Tibial nerve (tissue), 4 donors: Measurements from ENCODE around the gene SUFU. TPM values are rescaled to one million over a fixed set of nuclear protein-coding genes. Genes with fewer than 3 reads are reported as not detected.

Experiments
- DNase-seq, 2 donors: peaks; one replicate each; pipeline ENCODE4 v3.0.0-alpha.2; 2019; ENCODE audit warnings: low spot score in 2 of 2
- H3K27ac ChIP-seq, 4 donors: fragments of 200-600 bp; sonication (generic) in 3 of 4; one replicate each; pipeline ENCODE4 v1.5.1; 2017 to 2019; ENCODE audit warnings: mild to moderate bottlenecking in 1 of 4
- H3K27me3 ChIP-seq, 2 donors: fragments of 200-600 bp; sonication (generic) in 1 of 2; one replicate each; pipeline versions ENCODE4 v1.5.1 to v1.6.0; 2017 to 2019
- H3K36me3 ChIP-seq, 3 donors: fragments of 200-600 bp; sonication (generic); one replicate each; pipeline ENCODE4 v1.5.1; 2018 to 2019
- H3K4me1 ChIP-seq, 4 donors: fragments of 200-600 bp; sonication (generic) in 3 of 4; one replicate each; pipeline ENCODE4 v1.5.1; 2017 to 2019
- H3K4me3 ChIP-seq, 4 donors: fragments of 200-600 bp; sonication (generic) in 3 of 4; one replicate each; pipeline ENCODE4 v1.5.1; 2017 to 2019; ENCODE audit warnings: mild to moderate bottlenecking in 1 of 4, moderate library complexity in 1 of 4
- H3K9me3 ChIP-seq, 4 donors: fragments of 200-600 bp; sonication (generic) in 3 of 4; one replicate each; pipeline ENCODE4 v1.5.1; 2017 to 2019
- EP300 ChIP-seq, 2 donors: sonication (generic); formaldehyde crosslinking; IDR thresholded peaks; one replicate each; pipeline ENCODE4 v1.6.1; 2017; ENCODE audit warnings: antibody characterized with exemption in 2 of 2, mild to moderate bottlenecking in 1 of 2
- POLR2A ChIP-seq, 2 donors: fragments of 450-650 bp; IDR thresholded peaks; one replicate each; pipeline ENCODE4 v1.6.1; 2017; ENCODE audit warnings: antibody characterized with exemption in 2 of 2, mild to moderate bottlenecking in 2 of 2, moderate library complexity in 2 of 2
- WGBS, 2 donors: methylation state at CpG; one replicate each; pipeline ENCODE4 v1.1.5; 2018; 5-methylcytosine and 5-hydroxymethylcytosine counted together
- total RNA-seq, 4 donors: library from RNA; depleted of rRNA; stranded (reverse); fragments of >200 nt; gene quantifications; one replicate each; pipeline ENCODE4 v1.1.0, GENCODE V29; 2016
- TF ChIP-seq, protein P1 (sequence below), 5 experiments: fragments of 200-600 bp in 3 of 5; fragments of 450-650 bp in 2 of 5; sonication (generic) in 3 of 5; IDR thresholded peaks; one replicate each; pipeline ENCODE4 v1.5.1; 2016 to 2019; ENCODE audit warnings: antibody characterized with exemption in 5 of 5, mild to moderate bottlenecking in 3 of 5, moderate library complexity in 2 of 5

Gene SUFU
- total RNA-seq, 4 donors from 2014 or later = 9.8 to 17.1 (median 14.2) TPM

DNA sequence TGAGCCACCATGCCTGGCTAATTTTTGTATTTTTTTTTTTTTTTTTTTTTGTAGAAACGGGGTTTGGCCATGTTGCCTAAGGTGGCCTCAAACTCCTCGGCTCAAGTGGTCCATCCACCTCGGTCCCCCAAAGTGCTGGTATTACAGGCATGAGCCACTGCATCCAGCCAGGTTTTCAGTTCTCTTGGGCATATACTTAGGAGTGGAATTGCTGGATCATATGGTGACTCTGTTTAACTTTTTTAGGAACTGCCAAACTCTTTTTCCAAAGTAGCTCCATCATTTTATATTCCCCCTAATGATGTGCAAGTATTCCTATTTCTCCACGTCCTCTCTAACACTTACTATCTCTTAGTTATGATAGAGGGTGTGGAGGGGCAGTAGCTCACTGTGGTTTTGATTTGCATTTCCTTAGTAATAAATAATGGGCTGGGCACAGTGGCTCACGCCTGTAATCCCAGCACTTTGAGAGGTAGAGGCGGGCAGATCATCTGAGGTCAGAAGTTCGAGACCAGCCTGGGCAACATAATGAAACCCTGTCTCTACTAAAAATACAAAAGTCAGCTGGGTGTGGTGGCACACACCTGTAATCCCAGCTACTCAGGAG, 41.6 kb downstream of the SUFU start:
- no peaks in the 10 kb centered on the region for H3K27me3 ChIP-seq
- no peak overlapping the region for H3K27ac ChIP-seq
- H3K4me3 ChIP-seq = no peak overlapping the region
- no peaks in the 10 kb centered on the region for H3K9me3 ChIP-seq
- 86 to 88% methylated on average over 7 of the region's 7 CpGs for WGBS, 2 donors
- TF ChIP-seq, protein P1, sequence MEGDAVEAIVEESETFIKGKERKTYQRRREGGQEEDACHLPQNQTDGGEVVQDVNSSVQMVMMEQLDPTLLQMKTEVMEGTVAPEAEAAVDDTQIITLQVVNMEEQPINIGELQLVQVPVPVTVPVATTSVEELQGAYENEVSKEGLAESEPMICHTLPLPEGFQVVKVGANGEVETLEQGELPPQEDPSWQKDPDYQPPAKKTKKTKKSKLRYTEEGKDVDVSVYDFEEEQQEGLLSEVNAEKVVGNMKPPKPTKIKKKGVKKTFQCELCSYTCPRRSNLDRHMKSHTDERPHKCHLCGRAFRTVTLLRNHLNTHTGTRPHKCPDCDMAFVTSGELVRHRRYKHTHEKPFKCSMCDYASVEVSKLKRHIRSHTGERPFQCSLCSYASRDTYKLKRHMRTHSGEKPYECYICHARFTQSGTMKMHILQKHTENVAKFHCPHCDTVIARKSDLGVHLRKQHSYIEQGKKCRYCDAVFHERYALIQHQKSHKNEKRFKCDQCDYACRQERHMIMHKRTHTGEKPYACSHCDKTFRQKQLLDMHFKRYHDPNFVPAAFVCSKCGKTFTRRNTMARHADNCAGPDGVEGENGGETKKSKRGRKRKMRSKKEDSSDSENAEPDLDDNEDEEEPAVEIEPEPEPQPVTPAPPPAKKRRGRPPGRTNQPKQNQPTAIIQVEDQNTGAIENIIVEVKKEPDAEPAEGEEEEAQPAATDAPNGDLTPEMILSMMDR (IDR thresholded peaks at IDR 0.05) = no peak
- TF ChIP-seq EP300 (IDR thresholded peaks at IDR 0.05) (no peak), POLR2A (IDR thresholded peaks at IDR 0.05) (no peak)
- H3K36me3 ChIP-seq = peaks cover 0 to 8% (median 0%) of the 10 kb centered on the region in 3 donors
- DNase-seq = no peak
- H3K4me1 ChIP-seq = peaks cover 0 to 19% (median 0%) of the 10 kb centered on the region in 4 donors

GRCh38 chr10:102545997-102546396, 42.2 kb downstream of the SUFU start:
- H3K9me3 ChIP-seq = no peaks in the 10 kb centered on the region
- no peaks in the 10 kb centered on the region for H3K27me3 ChIP-seq
- 23 to 39% methylated on average over 2 of the region's 2 CpGs for WGBS, 2 donors
- no peak overlapping the region for H3K27ac ChIP-seq
- no peak overlapping the region for H3K4me3 ChIP-seq
- no peak for DNase-seq
- H3K4me1 ChIP-seq = peaks cover 0 to 19% (median 0%) of the 10 kb centered on the region in 4 donors
- TF ChIP-seq, protein P1 (IDR thresholded peaks at IDR 0.05) = no peak
- no peak for TF ChIP-seq POLR2A (IDR thresholded peaks at IDR 0.05)
- no peak for TF ChIP-seq EP300 (IDR thresholded peaks at IDR 0.05)
- H3K36me3 ChIP-seq = peaks cover 0 to 14% (median 2%) of the 10 kb centered on the region in 3 donors

GRCh38 chr10:102546606-102547320, 43.0 kb downstream of the SUFU start:
- no peak overlapping the region for H3K4me3 ChIP-seq
- peaks cover 0 to 19% (median 0%) of the 10 kb centered on the region in 4 donors for H3K4me1 ChIP-seq
- WGBS, 2 donors = 62 to 63% methylated on average over 12 of the region's 12 CpGs

GRCh38 chr10:102549549-102549948, 45.8 kb downstream of the SUFU start:
- H3K4me1 ChIP-seq = peaks cover 0 to 19% (median 0%) of the 10 kb centered on the region in 4 donors
- no peak overlapping the region for H3K4me3 ChIP-seq
- TF ChIP-seq, protein P1 (IDR thresholded peaks at IDR 0.05) = no peak
- no peak for TF ChIP-seq POLR2A (IDR thresholded peaks at IDR 0.05)
- no peak for TF ChIP-seq EP300 (IDR thresholded peaks at IDR 0.05)
- no peaks in the 10 kb centered on the region for H3K9me3 ChIP-seq
- WGBS, 2 donors = 75 to 92% methylated on average over 1 of the region's 1 CpG
- H3K27ac ChIP-seq = no peak overlapping the region
- DNase-seq = no peak
- no peaks in the 10 kb centered on the region for H3K27me3 ChIP-seq
- peaks cover 2 to 29% (median 6%) of the 10 kb centered on the region in 3 donors for H3K36me3 ChIP-seq

More at GRCh38 chr10:102546606-102547320, 43.0 kb downstream of the SUFU start:
- Histone ChIP-seq H3K9me3 (no peaks in the 10 kb centered on the region), H3K27me3 (no peaks in the 10 kb centered on the region), H3K36me3 (peaks cover 0 to 22% (median 6%) of the 10 kb centered on the region in 3 donors), H3K27ac (no peak overlapping the region)
- no peak for DNase-seq
- TF ChIP-seq, protein P1 (IDR thresholded peaks at IDR 0.05) = no peak
- no peak for TF ChIP-seq POLR2A (IDR thresholded peaks at IDR 0.05)
- TF ChIP-seq EP300 (IDR thresholded peaks at IDR 0.05) = no peak

DNA sequence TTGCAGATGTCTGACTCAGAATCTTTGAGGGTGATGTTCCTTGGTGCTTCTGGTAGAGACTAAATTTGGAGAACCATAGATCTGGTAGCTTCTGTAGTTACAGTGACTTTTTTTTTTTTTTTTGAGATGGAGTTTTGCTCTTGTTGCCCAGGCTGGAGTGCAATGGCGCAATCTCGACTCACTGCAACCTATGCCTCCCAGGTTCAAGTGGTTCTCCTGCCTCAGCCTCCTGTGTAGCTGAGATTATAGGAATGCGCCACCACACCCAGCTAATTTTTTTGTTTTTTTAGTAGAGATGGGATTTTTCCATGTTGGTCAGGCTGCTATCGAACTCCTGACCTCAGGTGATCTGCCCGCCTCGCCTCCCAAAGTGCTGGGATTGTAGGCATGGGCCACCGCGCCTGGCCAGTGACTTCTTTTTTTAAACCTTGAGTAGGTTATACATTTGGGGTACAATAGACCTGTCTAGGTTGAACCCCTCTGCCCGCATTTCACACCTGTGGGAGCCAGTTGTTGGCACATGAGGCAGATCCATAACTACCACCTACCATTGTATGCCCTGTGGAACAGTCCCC, 47.0 kb downstream of the SUFU start:
- Histone ChIP-seq H3K27me3 (no peaks in the 10 kb centered on the region), H3K27ac (no peak overlapping the region), H3K9me3 (no peaks in the 10 kb centered on the region), H3K4me1 (peaks cover 0 to 19% (median 0%) of the 10 kb centered on the region in 4 donors), H3K4me3 (no peak overlapping the region), H3K36me3 (peaks cover 2 to 29% (median 6%) of the 10 kb centered on the region in 3 donors)
- TF ChIP-seq POLR2A (IDR thresholded peaks at IDR 0.05) (no peak), EP300 (IDR thresholded peaks at IDR 0.05) (no peak)
- TF ChIP-seq, protein P1 (IDR thresholded peaks at IDR 0.05) = no peak
- DNase-seq = no peak
- 96 to 99% methylated on average over 9 of the region's 9 CpGs for WGBS, 2 donors
